NCI-H345 (cell line): Measurements from ENCODE around the gene RCE1.
"Not testable (repeated sequence)": the region's sequence is repeated elsewhere in the genome, so short reads cannot be mapped to it uniquely, and the experiment has no call there.

Experiments
- DNase-seq: peaks from one replicate; lab custom pipeline; 2025; lab: John Stamatoyannopoulos, UW

The RCE1 gene, protein sequence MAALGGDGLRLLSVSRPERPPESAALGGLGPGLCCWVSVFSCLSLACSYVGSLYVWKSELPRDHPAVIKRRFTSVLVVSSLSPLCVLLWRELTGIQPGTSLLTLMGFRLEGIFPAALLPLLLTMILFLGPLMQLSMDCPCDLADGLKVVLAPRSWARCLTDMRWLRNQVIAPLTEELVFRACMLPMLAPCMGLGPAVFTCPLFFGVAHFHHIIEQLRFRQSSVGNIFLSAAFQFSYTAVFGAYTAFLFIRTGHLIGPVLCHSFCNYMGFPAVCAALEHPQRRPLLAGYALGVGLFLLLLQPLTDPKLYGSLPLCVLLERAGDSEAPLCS

DNA sequence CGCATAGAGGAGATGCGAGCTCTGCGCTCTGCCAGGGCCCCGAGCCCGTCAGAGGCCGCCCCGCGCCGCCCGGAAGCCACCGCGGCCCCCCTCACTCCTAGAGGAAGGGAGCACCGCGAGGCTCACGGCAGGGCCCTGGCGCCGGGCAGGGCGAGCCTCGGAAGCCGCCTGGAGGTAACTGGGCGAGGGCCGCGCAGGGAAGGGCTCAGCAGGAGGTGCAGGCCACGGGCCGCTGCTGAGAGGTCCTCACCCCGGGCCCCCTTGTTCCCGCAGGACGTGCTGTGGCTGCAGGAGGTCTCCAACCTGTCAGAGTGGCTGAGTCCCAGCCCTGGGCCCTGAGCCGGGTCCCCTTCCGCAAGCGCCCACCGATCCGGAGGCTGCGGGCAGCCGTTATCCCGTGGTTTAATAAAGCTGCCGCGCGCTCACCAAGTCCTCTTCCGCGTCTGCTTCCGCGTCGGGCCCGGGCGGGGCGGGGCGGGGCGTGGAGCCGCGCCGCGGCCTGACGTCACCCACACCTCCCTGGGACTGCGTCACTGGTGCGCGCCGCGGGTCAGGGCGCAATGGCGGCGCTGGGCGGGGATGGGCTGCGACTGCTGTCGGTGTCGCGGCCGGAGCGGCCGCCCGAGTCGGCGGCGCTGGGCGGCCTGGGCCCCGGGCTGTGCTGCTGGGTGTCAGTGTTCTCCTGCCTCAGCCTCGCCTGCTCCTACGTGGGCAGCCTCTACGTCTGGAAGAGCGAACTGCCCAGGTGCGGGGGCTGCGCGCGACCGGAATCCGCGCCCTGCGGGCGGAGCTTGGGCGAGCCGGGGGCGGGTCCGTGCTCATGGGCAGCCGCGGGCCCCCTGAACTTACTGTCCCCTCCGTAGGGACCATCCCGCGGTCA lies at the start of gene RCE1:
Gene RCE1, plus strand, starts transcription at position 546 of the 880 bp plus-strand sequence. Its CDS starts 15 bp downstream, at position 561.
- peak; percentile 93 for DNase-seq

DNA sequence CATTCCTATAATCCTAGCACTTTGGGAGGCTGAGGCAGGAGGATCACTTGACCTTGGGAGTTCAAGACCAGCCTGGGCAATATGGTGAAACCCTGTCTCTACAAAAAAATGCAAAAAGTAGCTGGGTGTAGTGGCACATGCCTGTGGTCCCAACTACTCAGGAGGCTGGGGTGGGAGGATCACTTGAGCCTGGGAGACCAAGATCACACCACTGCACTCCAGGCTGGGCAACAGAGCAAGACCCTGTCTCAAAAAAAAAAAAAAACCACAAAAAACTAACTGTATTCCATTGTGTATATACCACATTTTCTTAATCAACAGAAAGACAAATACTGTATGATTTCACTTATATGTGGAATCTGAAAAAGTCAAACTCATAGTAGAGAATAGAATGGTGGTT lies 43.4 kb upstream of the RCE1 start:
- DNase-seq = not testable (repeated sequence)

GRCh38 chr11:66800720-66801428 lies 42.4 kb upstream of the RCE1 start:
- DNase-seq = no peak

GRCh38 chr11:66809592-66809991 lies 33.6 kb upstream of the RCE1 start:
- no peak for DNase-seq

- DNase-seq = no peak
Observed at GRCh38 chr11:66810576-66811185, 32.6 kb upstream of the RCE1 start.

DNA sequence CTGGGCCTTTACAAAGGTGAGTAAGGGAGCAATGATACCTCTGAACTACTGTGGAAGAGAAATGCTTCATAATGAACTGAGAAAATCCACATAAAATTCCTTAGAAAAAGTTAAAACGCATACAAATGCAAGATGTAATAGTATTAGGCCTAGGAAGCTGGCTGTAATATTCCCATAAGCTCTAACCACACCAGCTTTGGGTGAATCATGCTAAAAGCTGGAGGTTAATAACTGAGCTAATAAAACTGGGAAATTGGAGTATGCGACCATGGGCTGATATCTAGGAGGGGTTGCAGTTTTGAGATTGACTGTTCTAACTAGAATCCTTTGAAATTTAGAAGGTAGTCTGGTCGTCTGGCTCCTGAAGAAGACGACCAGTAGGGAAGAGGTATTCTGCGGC lies 28.6 kb upstream of the RCE1 start:
- DNase-seq = no peak

DNA sequence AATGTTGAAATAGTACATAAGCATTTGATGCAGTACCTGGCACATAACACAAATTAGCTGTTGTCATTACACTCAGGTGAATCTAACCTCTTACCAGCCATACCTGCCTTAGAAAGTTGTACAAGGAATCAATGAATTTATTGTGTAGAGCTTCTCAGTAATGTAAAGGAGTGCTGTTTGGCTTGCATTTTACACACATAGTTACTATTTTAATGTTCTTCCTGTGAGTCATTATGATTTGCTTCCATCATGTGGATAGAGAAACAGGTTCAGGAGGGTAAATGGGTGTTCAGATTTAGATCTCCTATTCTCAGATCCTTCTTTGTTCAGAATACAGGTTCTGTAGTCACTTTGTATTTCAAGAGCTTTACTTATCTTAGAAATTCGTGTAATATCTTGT lies 27.6 kb upstream of the RCE1 start:
- no peak for DNase-seq

- no peak for DNase-seq
Observed at GRCh38 chr11:66818231-66818955, 24.8 kb upstream of the RCE1 start.

DNA sequence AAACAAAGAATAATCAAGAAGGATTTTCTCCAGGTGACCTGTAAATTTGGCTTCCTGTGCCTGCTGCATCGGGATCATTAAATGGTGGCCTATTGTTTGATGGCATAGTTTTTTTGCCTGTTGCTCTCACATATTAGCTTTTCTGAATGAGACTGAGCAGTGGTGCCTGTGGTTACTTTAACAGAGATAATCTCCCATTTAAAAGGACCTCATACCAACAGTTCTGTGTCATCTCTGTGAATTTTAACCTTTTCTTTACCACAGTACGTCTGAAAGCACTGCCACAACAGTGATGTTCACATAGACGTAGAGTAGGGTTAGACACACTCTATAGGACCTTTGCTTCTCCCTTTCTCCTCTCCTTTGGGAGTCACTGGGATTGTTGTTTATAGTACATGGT lies 22.9 kb upstream of the RCE1 start:
- DNase-seq = no peak

DNA sequence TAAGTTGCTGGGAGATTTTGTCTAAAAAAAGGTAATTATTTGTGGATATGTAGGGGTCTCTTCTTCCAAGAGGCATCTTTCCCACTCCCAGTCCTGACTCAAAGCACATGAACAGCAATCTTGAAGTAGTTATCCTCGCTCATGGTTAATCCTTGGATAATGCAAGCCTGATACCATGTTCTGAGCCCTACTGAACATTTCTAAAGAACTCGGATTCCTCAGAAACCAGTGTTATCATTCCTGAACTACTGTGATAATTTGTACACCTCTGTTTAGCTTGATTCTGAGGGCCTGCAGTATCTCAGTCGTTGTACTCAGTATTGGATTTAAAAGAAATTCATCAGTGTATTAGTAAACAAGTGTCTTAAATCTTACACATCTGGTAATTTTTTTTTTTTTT lies 22.3 kb upstream of the RCE1 start:
- no peak for DNase-seq

GRCh38 chr11:66823700-66824099 lies 19.5 kb upstream of the RCE1 start:
- DNase-seq = no peak

DNA sequence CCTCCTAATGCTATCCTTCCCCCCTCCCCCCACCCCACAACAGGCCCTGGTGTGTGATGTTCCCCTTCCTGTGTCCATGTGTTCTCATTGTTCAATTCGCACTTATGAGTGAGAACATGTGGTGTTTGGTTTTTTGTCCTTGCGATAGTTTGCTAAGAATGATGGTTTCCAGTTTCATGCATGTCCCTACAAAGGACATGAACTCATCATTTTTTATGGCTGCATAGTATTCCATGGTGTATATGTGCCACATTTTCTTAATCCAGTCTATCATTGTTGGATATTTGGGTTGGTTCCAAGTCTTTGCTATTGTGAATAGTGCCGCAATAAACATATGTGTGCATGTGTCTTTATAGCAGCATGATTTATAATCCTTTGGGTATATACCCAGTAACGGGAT lies 18.7 kb upstream of the RCE1 start:
- DNase-seq = not testable (repeated sequence)

DNA sequence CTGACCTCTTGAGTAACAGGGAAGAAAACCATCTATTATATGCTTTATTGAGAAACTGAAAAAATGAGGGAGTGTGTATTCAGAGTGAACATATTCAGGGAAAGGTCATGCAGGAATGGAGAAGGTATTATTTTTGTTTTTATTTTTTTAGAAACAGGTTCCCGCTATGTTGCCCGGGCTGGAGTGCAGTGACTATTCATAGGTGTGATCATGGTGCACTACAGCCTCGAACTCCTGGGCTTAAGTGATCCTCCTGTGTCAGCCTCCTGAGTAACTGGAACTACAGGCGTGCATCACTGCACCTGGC lies 8.7 kb upstream of the RCE1 start:
- DNase-seq = no peak

DNA sequence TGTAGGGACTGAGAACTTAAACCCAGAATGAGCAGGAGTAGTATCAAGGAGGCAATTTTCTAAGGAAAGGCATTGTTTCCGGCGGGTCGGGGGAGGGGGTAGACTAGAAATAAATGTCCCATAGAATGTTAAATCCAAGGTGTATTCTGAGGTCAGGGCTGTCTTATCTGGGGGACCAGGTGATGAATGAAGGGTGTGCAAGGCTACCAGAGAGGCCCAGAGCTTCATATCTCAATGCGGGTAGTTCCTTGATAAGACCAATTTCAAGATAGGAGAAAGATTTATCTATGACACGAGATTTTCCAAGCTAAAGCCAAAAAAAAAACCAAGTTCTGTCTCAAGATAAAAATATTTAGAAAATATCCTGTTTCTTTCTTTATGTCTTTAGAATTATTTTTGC lies 8.3 kb upstream of the RCE1 start:
- no peak for DNase-seq

DNA sequence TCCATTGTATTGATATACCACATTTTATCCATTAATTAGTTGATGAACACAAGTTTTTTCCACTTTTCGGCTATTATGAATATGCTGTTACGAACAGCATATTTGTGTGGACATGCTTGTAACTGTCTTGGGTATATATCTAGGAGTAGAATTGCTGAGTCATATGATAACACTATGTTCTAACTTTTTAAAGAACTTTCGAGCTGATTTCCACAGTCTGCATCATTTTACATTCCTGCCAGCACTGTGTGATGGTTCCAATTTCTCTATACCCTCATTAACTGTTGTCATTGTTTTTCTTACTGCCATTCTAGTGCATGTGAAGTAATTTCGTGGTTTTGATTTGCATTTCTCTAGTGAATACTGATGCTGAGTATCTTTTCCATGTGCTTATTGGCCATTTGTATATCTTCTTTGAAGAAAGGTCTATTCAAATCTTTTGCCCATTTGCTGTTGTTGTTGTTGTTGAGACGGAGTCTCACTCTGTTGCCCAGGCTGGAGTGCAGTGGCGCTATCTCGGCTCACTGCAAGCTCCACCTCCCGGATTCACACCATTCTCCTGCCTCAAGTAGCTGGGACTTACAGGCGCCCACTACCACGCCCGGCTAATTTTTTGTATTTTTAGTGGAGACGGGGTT lies 7.4 kb upstream of the RCE1 start:
- DNase-seq = no peak

GRCh38 chr11:66840317-66841091 lies 2.7 kb upstream of the RCE1 start:
- no peak for DNase-seq

DNA sequence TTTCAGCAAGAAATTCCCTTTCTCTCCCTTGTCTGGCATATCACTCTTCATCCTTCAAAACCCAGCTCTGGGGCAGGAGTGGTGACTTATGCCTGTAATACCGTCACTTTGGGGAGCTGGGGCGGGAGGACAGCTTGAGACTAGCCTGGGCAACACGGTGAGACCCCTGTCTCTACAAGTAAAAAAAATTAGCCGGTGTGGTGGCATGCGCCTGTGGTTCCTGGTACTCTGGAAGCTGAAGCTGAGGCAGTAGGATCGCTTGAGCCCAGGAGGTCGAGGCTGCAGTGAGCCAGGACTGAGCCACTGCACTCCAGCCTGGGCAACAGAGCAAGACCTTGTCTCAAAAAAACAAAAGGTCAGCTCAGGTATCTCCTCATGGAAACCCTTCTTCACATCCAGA lies 1.4 kb upstream of the RCE1 start:
- DNase-seq = no peak

- DNase-seq = no peak
Observed at GRCh38 chr11:66842501-66842895, 743 bp upstream of the RCE1 start.

DNA sequence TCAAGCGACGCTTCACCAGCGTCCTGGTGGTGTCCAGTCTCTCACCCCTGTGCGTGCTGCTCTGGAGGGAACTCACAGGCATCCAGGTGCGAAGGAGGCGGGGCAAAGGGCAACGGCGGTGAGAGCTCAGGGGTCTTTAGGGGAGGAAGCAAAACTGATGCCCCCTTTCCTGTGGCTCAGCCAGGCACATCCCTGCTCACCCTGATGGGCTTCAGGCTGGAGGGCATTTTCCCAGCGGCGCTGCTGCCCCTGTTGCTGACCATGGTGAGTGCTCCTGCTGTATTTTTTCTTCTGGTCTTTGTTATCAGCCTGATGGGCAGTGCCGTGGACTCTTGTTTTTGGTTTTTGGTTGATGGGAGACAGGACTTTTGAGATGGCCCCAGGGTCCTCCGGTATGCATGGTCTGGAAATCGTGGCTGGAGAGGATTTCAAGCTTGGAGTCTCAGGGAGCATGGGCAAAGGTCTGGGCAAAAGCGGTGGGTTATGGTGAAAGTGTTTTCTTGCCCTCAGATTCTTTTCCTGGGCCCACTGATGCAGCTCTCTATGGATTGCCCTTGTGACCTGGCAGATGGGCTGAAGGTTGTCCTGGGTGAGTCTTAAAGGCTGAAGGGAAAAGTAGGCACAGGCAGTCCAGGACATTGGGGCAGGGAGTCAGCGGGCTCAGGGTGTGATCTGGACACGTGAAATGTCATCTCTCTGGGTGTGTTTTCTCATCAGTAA lies 695 bp downstream of the RCE1 start:
- no peak for DNase-seq
